Activated naive CD4-positive, alpha-beta T cell treated with anti-CD3 and anti-CD28 coated beads, Interleukin-2, amount 50 U/mL, for 24 hours (primary cell): ENCODE measurements around the gene CENPC.

Source experiments
- H3K27ac Mint-ChIP-seq: one replicate; pipeline ENCODE4 v1.8.0; 2021; ENCODE audit warnings: mild to moderate bottlenecking, mixed read lengths
- H3K27me3 Mint-ChIP-seq: one replicate; pipeline ENCODE4 v1.8.0; 2021; ENCODE audit warnings: mixed read lengths
- H3K36me3 Mint-ChIP-seq: one replicate; pipeline ENCODE4 v1.8.0; 2021; ENCODE audit warnings: mixed read lengths
- H3K4me1 Mint-ChIP-seq: one replicate; pipeline ENCODE4 v1.8.0; 2021; ENCODE audit warnings: mixed read lengths
- H3K4me3 Mint-ChIP-seq: one replicate; pipeline ENCODE4 v1.8.0; 2021; ENCODE audit warnings: mild to moderate bottlenecking, mixed read lengths
- H3K9me3 Mint-ChIP-seq: one replicate; pipeline ENCODE4 v1.8.0; 2021; ENCODE audit warnings: mixed read lengths

The CENPC gene, protein sequence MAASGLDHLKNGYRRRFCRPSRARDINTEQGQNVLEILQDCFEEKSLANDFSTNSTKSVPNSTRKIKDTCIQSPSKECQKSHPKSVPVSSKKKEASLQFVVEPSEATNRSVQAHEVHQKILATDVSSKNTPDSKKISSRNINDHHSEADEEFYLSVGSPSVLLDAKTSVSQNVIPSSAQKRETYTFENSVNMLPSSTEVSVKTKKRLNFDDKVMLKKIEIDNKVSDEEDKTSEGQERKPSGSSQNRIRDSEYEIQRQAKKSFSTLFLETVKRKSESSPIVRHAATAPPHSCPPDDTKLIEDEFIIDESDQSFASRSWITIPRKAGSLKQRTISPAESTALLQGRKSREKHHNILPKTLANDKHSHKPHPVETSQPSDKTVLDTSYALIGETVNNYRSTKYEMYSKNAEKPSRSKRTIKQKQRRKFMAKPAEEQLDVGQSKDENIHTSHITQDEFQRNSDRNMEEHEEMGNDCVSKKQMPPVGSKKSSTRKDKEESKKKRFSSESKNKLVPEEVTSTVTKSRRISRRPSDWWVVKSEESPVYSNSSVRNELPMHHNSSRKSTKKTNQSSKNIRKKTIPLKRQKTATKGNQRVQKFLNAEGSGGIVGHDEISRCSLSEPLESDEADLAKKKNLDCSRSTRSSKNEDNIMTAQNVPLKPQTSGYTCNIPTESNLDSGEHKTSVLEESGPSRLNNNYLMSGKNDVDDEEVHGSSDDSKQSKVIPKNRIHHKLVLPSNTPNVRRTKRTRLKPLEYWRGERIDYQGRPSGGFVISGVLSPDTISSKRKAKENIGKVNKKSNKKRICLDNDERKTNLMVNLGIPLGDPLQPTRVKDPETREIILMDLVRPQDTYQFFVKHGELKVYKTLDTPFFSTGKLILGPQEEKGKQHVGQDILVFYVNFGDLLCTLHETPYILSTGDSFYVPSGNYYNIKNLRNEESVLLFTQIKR

DNA sequence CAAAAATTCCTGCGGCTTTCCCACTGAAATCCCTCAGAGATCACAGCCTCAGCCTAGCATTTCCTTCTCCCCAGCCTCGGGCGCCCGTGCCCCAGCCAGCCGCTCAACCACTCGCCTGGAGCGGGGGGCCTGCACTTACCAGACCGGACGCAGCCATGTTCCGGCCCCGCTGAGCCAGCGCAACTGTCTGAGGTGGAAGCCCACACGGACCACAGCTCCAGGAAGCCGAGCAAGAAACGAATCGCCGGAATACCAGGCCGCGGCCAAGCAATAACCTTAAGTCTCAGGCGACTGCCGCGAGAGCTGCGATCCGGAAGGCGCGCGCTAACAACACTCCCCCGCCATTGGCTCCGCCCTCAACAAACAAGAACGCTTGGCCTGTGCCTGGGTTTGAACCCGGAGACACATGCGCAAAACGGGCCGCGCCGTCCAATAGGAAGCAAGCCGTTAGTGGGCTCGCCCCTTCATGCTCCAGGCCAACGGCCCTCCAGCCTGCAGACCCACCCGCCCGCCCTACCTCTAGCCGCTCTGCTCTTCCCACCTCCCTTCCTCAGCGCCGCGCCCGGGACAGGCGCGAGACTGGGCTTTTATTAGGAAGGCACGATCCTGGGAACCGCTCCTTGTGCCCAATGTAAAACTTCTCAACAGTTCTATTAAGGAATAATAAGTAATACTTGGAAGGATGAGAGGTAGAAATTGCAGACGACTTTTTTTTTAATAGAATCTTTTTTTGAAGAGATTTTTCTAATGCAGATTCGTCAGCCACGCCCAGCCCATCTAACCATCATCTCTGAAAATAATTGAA, at the start of gene CENPC:
CENPC (minus strand) TSS at position 305 of the 805 bp plus-strand sequence; CDS start at position 157, 148 bp downstream.
- no peaks in the 10 kb centered on the region for H3K9me3 Mint-ChIP-seq
- peaks cover 43% of the 10 kb centered on the region for H3K4me1 Mint-ChIP-seq
- peak within 1 kb of the TSS; percentile 100 for H3K27ac Mint-ChIP-seq
- peaks cover 4% of the 10 kb centered on the region for H3K36me3 Mint-ChIP-seq
- no peaks in the 10 kb centered on the region for H3K27me3 Mint-ChIP-seq
- peak within 1 kb of the TSS; percentile 96 for H3K4me3 Mint-ChIP-seq

DNA sequence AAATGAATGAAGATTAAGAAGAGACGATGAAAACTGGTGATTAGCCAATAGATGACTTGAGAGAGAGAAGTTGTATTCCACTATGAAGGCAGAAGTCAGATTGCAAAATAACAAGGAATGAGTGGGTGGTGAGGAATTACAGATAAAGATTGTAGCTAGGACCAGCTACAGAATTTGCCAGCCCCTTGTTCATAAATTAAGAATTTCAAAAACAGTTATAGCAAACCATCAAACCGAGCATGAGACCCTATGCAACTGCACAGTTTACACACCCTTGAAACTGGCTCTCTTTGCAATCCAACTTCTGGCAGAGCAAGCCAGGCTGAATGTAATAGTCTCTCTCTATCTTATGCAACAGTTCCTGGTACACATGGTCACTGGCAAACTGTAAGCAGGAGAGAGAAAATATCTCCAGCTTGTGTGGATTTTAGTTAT, 48.5 kb upstream of the CENPC start:
- H3K9me3 Mint-ChIP-seq: no peaks in the 10 kb centered on the region
- H3K4me3 Mint-ChIP-seq: no peak overlapping the region
- no peaks in the 10 kb centered on the region for H3K27me3 Mint-ChIP-seq
- no peaks in the 10 kb centered on the region for H3K4me1 Mint-ChIP-seq
- peaks cover 19% of the 10 kb centered on the region for H3K36me3 Mint-ChIP-seq
- no peak overlapping the region for H3K27ac Mint-ChIP-seq

- no peak overlapping the region for H3K27ac Mint-ChIP-seq
- no peak overlapping the region for H3K4me3 Mint-ChIP-seq
- H3K36me3 Mint-ChIP-seq: peaks cover 11% of the 10 kb centered on the region
- peaks cover 21% of the 10 kb centered on the region for H3K4me1 Mint-ChIP-seq
- H3K9me3 Mint-ChIP-seq: no peaks in the 10 kb centered on the region
- no peaks in the 10 kb centered on the region for H3K27me3 Mint-ChIP-seq
Observed at GRCh38 chr4:67587156-67587555, 41.9 kb upstream of the CENPC start.

GRCh38 chr4:67584496-67584895, 39.2 kb upstream of the CENPC start:
- no peaks in the 10 kb centered on the region for H3K27me3 Mint-ChIP-seq
- no peak overlapping the region for H3K4me3 Mint-ChIP-seq
- H3K27ac Mint-ChIP-seq: no peak overlapping the region
- H3K9me3 Mint-ChIP-seq: no peaks in the 10 kb centered on the region
- peaks cover 41% of the 10 kb centered on the region for H3K4me1 Mint-ChIP-seq
- H3K36me3 Mint-ChIP-seq: peaks cover 15% of the 10 kb centered on the region

DNA sequence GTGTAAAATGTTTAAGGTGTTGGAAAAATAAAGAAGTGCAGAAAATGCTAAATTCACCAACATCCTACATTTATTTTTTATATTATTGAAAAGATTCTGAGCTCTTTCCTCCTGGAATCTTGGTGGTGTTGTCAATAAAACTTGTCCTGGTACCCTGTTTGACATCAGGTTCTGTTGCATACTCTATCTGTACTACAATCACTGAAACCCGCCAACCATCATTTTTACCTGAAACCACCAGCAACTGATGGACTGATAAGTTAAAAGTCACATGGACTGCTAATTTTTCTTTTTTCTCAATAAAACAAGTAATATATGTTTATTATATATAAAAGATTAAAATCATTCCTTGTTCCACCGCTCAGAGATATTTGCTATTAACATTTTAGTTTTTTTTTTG, 36.6 kb upstream of the CENPC start:
- H3K4me1 Mint-ChIP-seq: peaks cover 60% of the 10 kb centered on the region
- H3K9me3 Mint-ChIP-seq: no peaks in the 10 kb centered on the region
- H3K27ac Mint-ChIP-seq: no peak overlapping the region
- no peak overlapping the region for H3K4me3 Mint-ChIP-seq
- H3K27me3 Mint-ChIP-seq: no peaks in the 10 kb centered on the region
- H3K36me3 Mint-ChIP-seq: peaks cover 10% of the 10 kb centered on the region

DNA sequence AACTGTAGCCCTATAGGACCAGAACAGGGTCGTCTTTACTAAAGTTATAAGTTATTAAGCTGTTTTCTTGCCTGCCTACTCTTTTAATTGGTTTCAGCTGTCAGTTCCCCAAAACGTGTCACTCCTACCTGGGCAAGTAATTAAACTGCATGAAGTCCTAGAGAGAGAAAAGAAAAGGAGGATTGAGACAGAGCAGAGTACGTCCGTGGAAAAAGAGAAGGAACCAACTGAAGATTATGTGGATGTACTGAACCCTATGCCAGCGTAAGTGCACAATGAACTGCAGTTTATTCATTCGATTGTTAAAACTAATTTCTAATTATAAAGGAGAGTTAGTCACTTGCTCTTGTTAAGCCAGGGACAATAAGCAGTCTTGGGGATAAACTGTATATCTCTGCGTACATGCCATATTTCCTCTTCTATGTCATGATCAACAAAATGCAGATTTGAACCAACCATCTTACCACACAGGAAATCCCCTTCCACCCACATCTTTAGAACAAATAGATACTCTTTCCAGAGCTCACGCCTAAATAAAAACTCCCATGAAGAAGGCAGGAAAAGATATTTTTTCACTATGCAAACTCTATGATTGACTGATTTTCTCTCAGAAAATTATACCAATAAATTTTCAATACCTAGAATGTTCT, 36.0 kb upstream of the CENPC start:
- Mint-ChIP-seq H3K9me3 (no peaks in the 10 kb centered on the region), H3K36me3 (peaks cover 8% of the 10 kb centered on the region), H3K4me3 (peak overlapping the region; percentile 54), H3K4me1 (peaks cover 66% of the 10 kb centered on the region), H3K27ac (peak overlapping the region; percentile 56), H3K27me3 (no peaks in the 10 kb centered on the region)

DNA sequence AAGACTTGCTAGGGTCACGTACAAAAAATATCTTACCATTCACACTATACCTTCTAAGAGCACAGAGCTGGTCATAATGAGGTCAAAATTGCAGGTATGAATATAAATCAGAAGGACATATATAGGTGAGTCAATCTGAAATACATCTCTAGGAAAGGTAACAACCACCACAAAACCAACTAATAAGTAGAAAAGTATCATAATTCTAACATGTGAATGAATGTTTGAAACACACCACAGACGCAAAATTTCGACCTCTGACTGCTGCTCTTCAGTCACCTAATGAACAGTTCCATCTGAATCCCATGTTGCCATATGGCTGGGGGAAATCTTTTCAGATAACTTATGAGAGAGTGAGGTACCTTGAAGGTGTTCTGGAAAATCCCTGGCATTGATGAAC, 35.3 kb upstream of the CENPC start:
- peaks cover 74% of the 10 kb centered on the region for H3K4me1 Mint-ChIP-seq
- peak overlapping the region; percentile 54 for H3K4me3 Mint-ChIP-seq
- peak overlapping the region; percentile 56 for H3K27ac Mint-ChIP-seq
- no peaks in the 10 kb centered on the region for H3K27me3 Mint-ChIP-seq
- H3K36me3 Mint-ChIP-seq: peaks cover 8% of the 10 kb centered on the region
- H3K9me3 Mint-ChIP-seq: no peaks in the 10 kb centered on the region

- H3K36me3 Mint-ChIP-seq: peaks cover 5% of the 10 kb centered on the region
- no peaks in the 10 kb centered on the region for H3K9me3 Mint-ChIP-seq
- H3K4me3 Mint-ChIP-seq: no peak overlapping the region
- peaks cover 79% of the 10 kb centered on the region for H3K4me1 Mint-ChIP-seq
- H3K27me3 Mint-ChIP-seq: no peaks in the 10 kb centered on the region
- peak overlapping the region; percentile 79 for H3K27ac Mint-ChIP-seq
Observed at GRCh38 chr4:67576538-67576937, 31.2 kb upstream of the CENPC start.

DNA sequence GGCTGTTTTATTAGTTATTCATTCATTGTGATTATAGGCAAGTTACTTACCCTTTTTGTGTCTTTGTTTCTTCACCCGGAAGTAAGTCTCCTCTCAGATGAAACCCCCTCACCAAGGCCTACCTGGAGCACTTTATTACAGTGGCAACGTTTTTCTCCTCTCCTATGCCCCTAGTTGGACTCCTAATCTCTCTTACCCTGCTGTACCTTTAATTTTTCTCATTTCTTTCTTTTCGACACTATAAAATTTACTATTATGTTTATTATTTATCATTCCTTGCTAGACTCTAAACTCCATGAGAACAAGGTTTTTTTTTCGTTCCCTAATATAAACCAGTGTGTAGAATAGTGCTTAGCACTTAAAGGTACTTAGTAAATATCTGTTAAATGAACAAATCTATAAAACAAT, 30.8 kb upstream of the CENPC start:
- Mint-ChIP-seq H3K4me1 (peaks cover 79% of the 10 kb centered on the region), H3K9me3 (no peaks in the 10 kb centered on the region), H3K36me3 (peaks cover 5% of the 10 kb centered on the region), H3K27ac (peak overlapping the region; percentile 92), H3K27me3 (no peaks in the 10 kb centered on the region), H3K4me3 (peak overlapping the region; percentile 70)

GRCh38 chr4:67575232-67576058, 30.1 kb upstream of the CENPC start:
- Mint-ChIP-seq H3K27ac (peak overlapping the region; percentile 92), H3K27me3 (no peaks in the 10 kb centered on the region), H3K36me3 (peaks cover 4% of the 10 kb centered on the region), H3K9me3 (no peaks in the 10 kb centered on the region), H3K4me3 (peak overlapping the region; percentile 70), H3K4me1 (peaks cover 75% of the 10 kb centered on the region)

GRCh38 chr4:67573193-67573592, 27.9 kb upstream of the CENPC start:
- Mint-ChIP-seq H3K9me3 (no peaks in the 10 kb centered on the region), H3K27me3 (no peaks in the 10 kb centered on the region), H3K4me3 (no peak overlapping the region), H3K36me3 (peaks cover 2% of the 10 kb centered on the region), H3K4me1 (peaks cover 71% of the 10 kb centered on the region), H3K27ac (peak overlapping the region; percentile 24)

DNA sequence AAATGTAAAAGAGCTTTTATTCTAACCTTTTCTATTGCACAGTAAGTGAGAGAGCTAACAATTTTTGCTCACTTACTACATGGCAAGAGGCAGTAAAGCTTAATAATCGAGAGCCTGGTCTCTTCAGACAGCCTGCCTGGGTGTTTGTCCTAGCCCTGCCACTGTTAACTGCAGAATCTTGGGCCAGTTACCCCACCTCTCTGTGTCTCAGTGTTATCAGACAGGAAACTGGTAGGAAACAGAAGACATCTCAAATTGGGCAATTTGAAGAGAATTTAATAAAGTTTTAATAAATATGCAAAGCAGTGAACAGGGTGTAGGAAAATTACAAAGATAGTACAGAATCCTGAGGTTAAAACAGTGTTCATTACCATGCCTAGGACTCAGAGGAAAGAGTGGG, 26.7 kb upstream of the CENPC start:
- H3K27ac Mint-ChIP-seq: peak overlapping the region; percentile 73
- no peaks in the 10 kb centered on the region for H3K27me3 Mint-ChIP-seq
- no peaks in the 10 kb centered on the region for H3K9me3 Mint-ChIP-seq
- peaks cover 1% of the 10 kb centered on the region for H3K36me3 Mint-ChIP-seq
- no peak overlapping the region for H3K4me3 Mint-ChIP-seq
- H3K4me1 Mint-ChIP-seq: peaks cover 69% of the 10 kb centered on the region

GRCh38 chr4:67570537-67570936, 25.2 kb upstream of the CENPC start:
- Mint-ChIP-seq H3K36me3 (peaks cover 1% of the 10 kb centered on the region), H3K4me1 (peaks cover 64% of the 10 kb centered on the region), H3K4me3 (no peak overlapping the region), H3K9me3 (no peaks in the 10 kb centered on the region), H3K27me3 (no peaks in the 10 kb centered on the region), H3K27ac (peak overlapping the region; percentile 78)

- no peaks in the 10 kb centered on the region for H3K9me3 Mint-ChIP-seq
- peak overlapping the region; percentile 19 for H3K4me3 Mint-ChIP-seq
- H3K27ac Mint-ChIP-seq: peak overlapping the region; percentile 85
- H3K4me1 Mint-ChIP-seq: peaks cover 59% of the 10 kb centered on the region
- peaks cover 1% of the 10 kb centered on the region for H3K36me3 Mint-ChIP-seq
- no peaks in the 10 kb centered on the region for H3K27me3 Mint-ChIP-seq
Observed at GRCh38 chr4:67568820-67569219, 23.5 kb upstream of the CENPC start.
